Esophagus muscularis mucosa (tissue), 4 donors: ENCODE measurements around the gene ZC3H10. TPM values are rescaled to one million over a fixed set of nuclear protein-coding genes. Genes with fewer than 3 reads are reported as not detected.
"Not testable (repeated sequence)": the region's sequence is repeated elsewhere in the genome, so short reads cannot be mapped to it uniquely, and the experiment has no call there.

ENCODE experiments used
- DNase-seq: peaks from one replicate; pipeline ENCODE4 v3.0.0-alpha.2; 2017; ENCODE audit errors: extremely low spot score
- H3K27ac ChIP-seq, 4 donors: fragments of 200-600 bp; sonication (generic); replicated peaks in 1 of 4; 1 replicate in 3 of 4; 2 replicates in 1 of 4; pipeline ENCODE4 v1.5.1; 2016 to 2019; ENCODE audit warnings: mild to moderate bottlenecking in 1 of 4
- H3K27me3 ChIP-seq, 4 donors: fragments of 200-600 bp; sonication (generic); one replicate each; pipeline versions ENCODE4 v1.5.1 to v1.6.0; 2016 to 2019
- H3K36me3 ChIP-seq, 4 donors: fragments of 200-600 bp; sonication (generic); one replicate each; pipeline ENCODE4 v1.5.1; 2016 to 2019
- H3K4me1 ChIP-seq, 4 donors: fragments of 200-600 bp; sonication (generic); one replicate each; pipeline ENCODE4 v1.5.1; 2016 to 2019
- H3K4me3 ChIP-seq, 4 donors: fragments of 200-600 bp; sonication (generic); 1 replicate in 2 of 4; 2 replicates in 2 of 4; pipeline ENCODE4 v1.5.1; 2016 to 2019; ENCODE audit warnings: mild to moderate bottlenecking in 4 of 4, moderate library complexity in 1 of 4
- H3K9me3 ChIP-seq, 4 donors: fragments of 200-600 bp; sonication (generic); 1 replicate in 3 of 4; 2 replicates in 1 of 4; pipeline ENCODE4 v1.5.1; 2016 to 2019
- CTCF ChIP-seq, 3 experiments: fragments of 200-600 bp in 2 of 3; fragments of 450-650 bp in 1 of 3; sonication (generic) in 2 of 3; IDR thresholded peaks; one replicate each; pipeline ENCODE4 v1.5.1; 2017 to 2019; ENCODE audit warnings: antibody characterized with exemption in 3 of 3, mild to moderate bottlenecking in 2 of 3, moderate library complexity in 1 of 3
- EP300 ChIP-seq: sonication (generic); formaldehyde crosslinking; IDR thresholded peaks from one replicate; pipeline ENCODE4 v1.6.1; 2017; ENCODE audit warnings: antibody characterized with exemption
- POLR2A ChIP-seq: fragments of 450-650 bp; IDR thresholded peaks from one replicate; pipeline ENCODE4 v1.6.1; 2017; ENCODE audit warnings: antibody characterized with exemption, moderate library complexity, mild to moderate bottlenecking, low read depth
- POLR2AphosphoS5 ChIP-seq, 2 donors: sonication (generic); formaldehyde crosslinking; IDR thresholded peaks; one replicate each; pipeline ENCODE4 v1.6.1; 2017; ENCODE audit warnings: antibody characterized with exemption in 2 of 2
- WGBS: methylation state at CpG from one replicate; pipeline ENCODE4 v1.1.5; 2018; 5-methylcytosine and 5-hydroxymethylcytosine counted together
- intact Hi-C: fragments of 100-400 bp; cut with DNase I; formaldehyde crosslinking; loops from one replicate; pipeline ENCODE4 v1.15.1; 2023
- total RNA-seq, 4 donors: library from RNA; depleted of rRNA; stranded (reverse); fragments of >200 nt; gene quantifications; one replicate each; pipeline versions ENCODE4 v1.1.0 to v1.2.1, GENCODE V29; 2016

The ZC3H10 gene, protein sequence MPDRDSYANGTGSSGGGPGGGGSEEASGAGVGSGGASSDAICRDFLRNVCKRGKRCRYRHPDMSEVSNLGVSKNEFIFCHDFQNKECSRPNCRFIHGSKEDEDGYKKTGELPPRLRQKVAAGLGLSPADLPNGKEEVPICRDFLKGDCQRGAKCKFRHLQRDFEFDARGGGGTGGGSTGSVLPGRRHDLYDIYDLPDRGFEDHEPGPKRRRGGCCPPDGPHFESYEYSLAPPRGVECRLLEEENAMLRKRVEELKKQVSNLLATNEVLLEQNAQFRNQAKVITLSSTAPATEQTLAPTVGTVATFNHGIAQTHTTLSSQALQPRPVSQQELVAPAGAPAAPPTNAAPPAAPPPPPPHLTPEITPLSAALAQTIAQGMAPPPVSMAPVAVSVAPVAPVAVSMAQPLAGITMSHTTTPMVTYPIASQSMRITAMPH
- 1 to 10 TPM; 5.0 to 7.9 (median 6.6) TPM for total RNA-seq

DNA sequence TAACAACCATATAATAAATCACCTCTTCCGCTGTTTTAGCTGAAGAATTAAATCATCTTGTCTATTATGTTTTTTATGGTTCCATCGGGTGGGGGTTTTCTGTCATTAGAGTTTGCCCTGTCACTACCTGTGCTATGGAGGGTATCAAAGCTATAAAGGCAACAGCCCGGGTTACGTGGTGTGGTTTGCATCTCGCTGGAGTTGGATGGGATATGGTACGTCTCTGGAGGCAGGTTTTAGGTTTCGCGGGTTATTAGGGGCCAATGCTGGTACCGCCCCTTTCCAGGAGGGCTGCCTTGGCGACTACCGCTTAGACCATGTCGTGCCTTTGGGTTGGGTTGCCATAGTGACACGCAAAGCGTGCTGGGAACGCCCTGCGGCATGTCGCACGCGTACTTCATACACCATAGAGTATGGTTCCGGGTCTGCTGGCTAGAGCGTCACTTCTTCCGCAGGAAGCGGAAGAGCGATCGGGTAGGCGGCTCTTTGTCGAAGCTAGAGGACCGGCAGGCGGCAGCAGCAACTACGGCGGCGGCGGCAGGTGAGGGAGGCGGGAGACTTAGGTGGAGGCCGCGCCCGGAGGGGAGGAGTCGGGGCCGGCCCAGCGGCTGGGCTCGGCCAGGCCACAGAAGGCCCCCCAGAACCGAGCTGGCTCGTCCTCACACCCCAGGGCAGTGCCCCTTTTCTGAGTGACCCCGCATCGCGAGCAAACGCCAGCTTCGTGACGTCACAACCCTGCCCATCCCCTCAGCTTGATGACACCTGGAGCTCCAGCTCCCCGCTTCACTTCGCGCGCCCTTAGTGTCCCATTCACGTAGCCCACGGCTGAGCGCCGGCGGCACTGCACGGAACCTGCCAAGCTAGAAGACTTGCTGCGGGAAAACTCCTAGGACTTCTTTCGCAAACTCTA lies at the start of gene ZC3H10:
Gene ZC3H10, plus strand, starts transcription at position 489 of the 910 bp plus-strand sequence. CDS start 2,297 bp downstream, outside the sequence.
- DNase-seq: peak; percentile 99
- peaks cover 47 to 64% (median 54%) of the 10 kb centered on the region in 4 donors for H3K4me1 ChIP-seq
- intact Hi-C loops: loop anchor here (2.0 kb wide), 2 partner anchors 71 to 107 kb away; partner anchors contain the start of genes NABP2 and SMARCC2
- peak within 1 kb of the TSS; percentile 66 to 86 (median 78) for H3K4me3 ChIP-seq
- H3K27me3 ChIP-seq: no peaks in the 10 kb centered on the region
- peaks cover 13 to 32% (median 29%) of the 10 kb centered on the region in 4 donors for H3K36me3 ChIP-seq
- WGBS: under 1% methylated on average over 32 of the region's 61 CpGs
- peak; percentile 86 for TF ChIP-seq POLR2A
- peak; percentile 98 to 100 for TF ChIP-seq POLR2AphosphoS5 (IDR thresholded peaks at IDR 0.05)
- no peak for TF ChIP-seq EP300
- TF ChIP-seq CTCF (IDR thresholded peaks at IDR 0.05): peak; percentile 48 to 53 (median 48)
- H3K27ac ChIP-seq: peak within 1 kb of the TSS; percentile 92 to 98 (median 94)
- no peaks in the 10 kb centered on the region for H3K9me3 ChIP-seq

DNA sequence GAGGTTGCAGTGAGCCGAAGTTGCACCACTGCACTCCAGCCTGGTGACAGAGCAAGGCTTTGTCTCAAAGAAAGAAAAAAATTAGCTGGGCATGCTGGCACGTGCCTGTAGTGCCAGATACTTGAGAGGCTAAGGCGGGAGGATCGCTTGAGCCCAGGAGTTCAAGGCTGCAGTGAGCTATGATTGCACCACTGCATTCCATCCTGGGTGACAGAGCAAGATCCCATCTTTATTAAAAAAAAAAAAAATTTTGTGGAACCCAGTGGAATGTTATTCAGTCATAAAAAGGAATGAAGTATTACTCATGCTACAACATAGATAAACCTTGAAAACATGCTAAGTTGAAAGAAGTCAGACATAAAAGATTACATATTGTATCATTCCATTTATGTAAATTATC lies 46.4 kb upstream of the ZC3H10 start:
- H3K27me3 ChIP-seq: no peaks in the 10 kb centered on the region
- H3K9me3 ChIP-seq: no peaks in the 10 kb centered on the region
- no peaks in the 10 kb centered on the region for H3K4me1 ChIP-seq
- intact Hi-C loops: no loop called here
- no peaks in the 10 kb centered on the region for H3K36me3 ChIP-seq
- no peak overlapping the region for H3K4me3 ChIP-seq
- DNase-seq: no peak
- no peak overlapping the region for H3K27ac ChIP-seq
- TF ChIP-seq POLR2A (no peak), CTCF (IDR thresholded peaks at IDR 0.05) (no peak), POLR2AphosphoS5 (IDR thresholded peaks at IDR 0.05) (no peak), EP300 (no peak)
- WGBS: 77% methylated on average over 4 of the region's 4 CpGs

GRCh38 chr12:56074396-56074795 lies 43.7 kb upstream of the ZC3H10 start:
- Histone ChIP-seq H3K4me3 (no peak overlapping the region), H3K36me3 (no peaks in the 10 kb centered on the region), H3K9me3 (no peaks in the 10 kb centered on the region), H3K4me1 (peaks cover 0 to 10% (median 6%) of the 10 kb centered on the region in 4 donors), H3K27ac (no peak overlapping the region), H3K27me3 (no peaks in the 10 kb centered on the region)
- intact Hi-C loops: no loop called here
- DNase-seq: no peak
- 72% methylated on average over 5 of the region's 5 CpGs for WGBS
- no peak for TF ChIP-seq POLR2AphosphoS5 (IDR thresholded peaks at IDR 0.05)
- no peak for TF ChIP-seq EP300
- TF ChIP-seq CTCF (IDR thresholded peaks at IDR 0.05): no peak
- TF ChIP-seq POLR2A: no peak

DNA sequence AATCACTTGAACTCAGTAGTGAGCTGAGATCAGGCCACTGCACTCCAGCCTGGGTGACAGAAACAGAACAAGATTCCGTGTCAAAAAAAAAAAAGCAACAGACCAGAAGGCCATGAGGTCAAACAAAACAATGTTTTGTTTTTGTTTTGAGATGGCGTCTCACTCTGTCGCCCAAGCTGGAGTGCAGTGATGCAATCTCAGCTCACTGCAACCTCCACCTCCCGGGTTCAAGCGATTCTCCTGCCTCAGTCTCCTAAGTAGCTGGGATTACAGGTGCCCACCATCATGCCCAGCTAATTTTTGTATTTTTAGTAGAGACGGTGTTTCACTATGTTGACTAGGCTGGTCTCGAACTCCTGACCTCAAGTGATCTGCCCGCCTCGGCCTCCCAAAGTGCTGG lies 40.1 kb upstream of the ZC3H10 start:
- H3K27ac ChIP-seq, H3K9me3 ChIP-seq, H3K4me3 ChIP-seq, intact Hi-C loops, H3K36me3 ChIP-seq, DNase-seq: not testable (repeated sequence)
- 84% methylated on average over 9 of the region's 9 CpGs for whole genome bisulfite sequencing
- peaks cover 0 to 31% (median 12%) of the 10 kb centered on the region in 4 donors for H3K27me3 ChIP-seq
- H3K4me1 ChIP-seq: peaks cover 7 to 23% (median 20%) of the 10 kb centered on the region in 4 donors
